Left colon (tissue), 2 donors: ENCODE data around the gene MBTPS1. TPM values are rescaled to one million over a fixed set of nuclear protein-coding genes. Genes with fewer than 3 reads are reported as not detected.
"Not testable (repeated sequence)": the region's sequence is repeated elsewhere in the genome, so short reads cannot be mapped to it uniquely, and the experiment has no call there.

Experiments used
- ATAC-seq: fragments of 200-7000 bp; cut with Tn5 transposase; one replicate; pipeline ENCODE4 v1.9.1; 2020; ENCODE audit warnings: mild to moderate bottlenecking, moderate library complexity
- DNase-seq, 2 donors: peaks; one replicate each; pipeline ENCODE4 v3.0.0-alpha.2; 2020
- intact Hi-C, 2 donors: fragments of 100-400 bp; cut with DNase I in 1 of 2; cut with micrococcal nuclease in 1 of 2; formaldehyde crosslinking; loops; one replicate each; pipeline versions ENCODE4 v1.11.2 to v1.14.0; 2022; cut with DNase I, micrococcal nuclease
- total RNA-seq, 2 donors: library from RNA; stranded (reverse); fragmentation: NEBNext Ultra II Directional; extraction: Animal tissue kit (Norgen Biotek cat#: 25700); gene quantifications; one replicate each; pipeline ENCODE4 v1.2.1, GENCODE V29; 2021
- donor health status: DM: no; HTN: no; CAD: no.
- donor health status: DM: yes; HTN: yes; CAD: no.

Gene MBTPS1
- total RNA-seq, 2 donors from 2014 or later: 68.5 to 73.8 TPM

GRCh38 chr16:84138824-84139627 is 22.3 kb upstream of the MBTPS1 start:
- ATAC-seq (no peak), DNase-seq (no peak)
- intact Hi-C loops: no loop called here

- ATAC-seq: no peak
- intact Hi-C loops: no loop called here
- no peak for DNase-seq
Observed at GRCh38 chr16:84138500-84138823, 21.7 kb upstream of the MBTPS1 start.

- intact Hi-C loops: no loop called here
- ATAC-seq (no peak), DNase-seq (no peak)
Observed at GRCh38 chr16:84137769-84138357, 21.1 kb upstream of the MBTPS1 start.

- ATAC-seq (no peak), DNase-seq (no peak)
- intact Hi-C loops: no loop called here
Observed at GRCh38 chr16:84137287-84137686, 20.5 kb upstream of the MBTPS1 start.

GRCh38 chr16:84136331-84137125 is 19.8 kb upstream of the MBTPS1 start:
- intact Hi-C loops: no loop called here
- ATAC-seq: no peak
- DNase-seq: no peak

GRCh38 chr16:84132527-84133285 is 16.0 kb upstream of the MBTPS1 start:
- intact Hi-C loops: no loop called here
- DNase-seq: no peak
- ATAC-seq: no peak

GRCh38 chr16:84131117-84131516 is 14.4 kb upstream of the MBTPS1 start:
- no peak for DNase-seq
- intact Hi-C loops: no loop called here
- no peak for ATAC-seq

- ATAC-seq (no peak), DNase-seq (no peak)
- intact Hi-C loops: no loop called here
Observed at GRCh38 chr16:84124257-84125073, 7.7 kb upstream of the MBTPS1 start.

- no peak for ATAC-seq
- intact Hi-C loops: no loop called here
- no peak for DNase-seq
Observed at GRCh38 chr16:84121007-84121406, 4.3 kb upstream of the MBTPS1 start.

GRCh38 chr16:84120023-84120422 is 3.3 kb upstream of the MBTPS1 start:
- no peak for DNase-seq
- intact Hi-C loops: no loop called here

GRCh38 chr16:84119368-84119767 is 2.6 kb upstream of the MBTPS1 start:
- ATAC-seq: no peak

More at GRCh38 chr16:84120023-84120422, 3.3 kb upstream of the MBTPS1 start:
- no peak for ATAC-seq

GRCh38 chr16:84118315-84118714 is 1.6 kb upstream of the MBTPS1 start:
- ATAC-seq, intact Hi-C loops, DNase-seq: not testable (repeated sequence)

More at GRCh38 chr16:84119368-84119767, 2.6 kb upstream of the MBTPS1 start:
- DNase-seq: no peak
- intact Hi-C loops: no loop called here

GRCh38 chr16:84117494-84117843 is 727 bp upstream of the MBTPS1 start:
- peak; percentile 5 for ATAC-seq
- no peak for DNase-seq
- intact Hi-C loops: no loop called here

- ATAC-seq: peak; percentile 49
Observed at GRCh38 chr16:84115919-84116719, 623 bp downstream of the MBTPS1 start.

GRCh38 chr16:84111949-84112348 is 4.8 kb downstream of the MBTPS1 start:
- intact Hi-C loops, ATAC-seq: not testable (repeated sequence)

More at GRCh38 chr16:84115919-84116719, 623 bp downstream of the MBTPS1 start:
- DNase-seq: peak; percentile 57 to 72
- intact Hi-C loops: no loop called here

GRCh38 chr16:84111525-84111924 is 5.2 kb downstream of the MBTPS1 start:
- DNase-seq: no peak
- ATAC-seq: no peak
- intact Hi-C loops: no loop called here

More at GRCh38 chr16:84111949-84112348, 4.8 kb downstream of the MBTPS1 start:
- not testable (repeated sequence) for DNase-seq

- DNase-seq (no peak), ATAC-seq (no peak)
- intact Hi-C loops: no loop called here
Observed at GRCh38 chr16:84110527-84110926, 6.2 kb downstream of the MBTPS1 start.
